ENCODE results near the gene ING2.

The ING2 gene

GRCh38 chr4:183533698-183534097, 28.8 kb downstream of the ING2 start:
- no peaks in the 10 kb centered on the region for H3K36me3 Mint-ChIP-seq (ENCODE audit: low read depth)
- no peak overlapping the region for H3K4me3 Mint-ChIP-seq
- no peaks in the 10 kb centered on the region for H3K9me3 Mint-ChIP-seq
- peaks cover 7% of the 10 kb centered on the region for H3K27me3 Mint-ChIP-seq (ENCODE audit: low read depth, poor library complexity)
- H3K4me1 Mint-ChIP-seq, result no peaks in the 10 kb centered on the region
- no peak for TF ChIP-seq CTCF (IDR thresholded peaks at IDR 0.05)
- no peak overlapping the region for H3K27ac Mint-ChIP-seq
- DNase-seq, result no peak

- Mint-ChIP-seq H3K36me3 (ENCODE audit: low read depth) (peaks cover 6% of the 10 kb centered on the region), H3K4me1 (peaks cover 23% of the 10 kb centered on the region), H3K4me3 (no peak overlapping the region), H3K27me3 (ENCODE audit: low read depth, poor library complexity) (peaks cover 8% of the 10 kb centered on the region), H3K9me3 (peaks cover 17% of the 10 kb centered on the region), H3K27ac (no peak overlapping the region)
- TF ChIP-seq CTCF (IDR thresholded peaks at IDR 0.05), result no peak
- peak; percentile 18 for DNase-seq
These were observed 35.7 kb downstream of the ING2 start for GRCh38 chr4:183540410-183541009.

GRCh38 chr4:183541010-183541751, 36.3 kb downstream of the ING2 start:
- H3K36me3 Mint-ChIP-seq (ENCODE audit: low read depth), result peaks cover 6% of the 10 kb centered on the region
- peaks cover 23% of the 10 kb centered on the region for H3K4me1 Mint-ChIP-seq
- H3K27ac Mint-ChIP-seq, result no peak overlapping the region
- H3K27me3 Mint-ChIP-seq (ENCODE audit: low read depth, poor library complexity), result peaks cover 11% of the 10 kb centered on the region
- H3K9me3 Mint-ChIP-seq, result peaks cover 17% of the 10 kb centered on the region
- DNase-seq, result no peak
- no peak overlapping the region for H3K4me3 Mint-ChIP-seq
- no peak for TF ChIP-seq CTCF (IDR thresholded peaks at IDR 0.05)

GRCh38 chr4:183541752-183542040, 36.8 kb downstream of the ING2 start:
- H3K4me1 Mint-ChIP-seq, result peaks cover 23% of the 10 kb centered on the region
- peaks cover 14% of the 10 kb centered on the region for H3K27me3 Mint-ChIP-seq (ENCODE audit: low read depth, poor library complexity)
- no peak overlapping the region for H3K27ac Mint-ChIP-seq
- peaks cover 6% of the 10 kb centered on the region for H3K36me3 Mint-ChIP-seq (ENCODE audit: low read depth)
- TF ChIP-seq CTCF (IDR thresholded peaks at IDR 0.05), result no peak
- H3K4me3 Mint-ChIP-seq, result no peak overlapping the region
- H3K9me3 Mint-ChIP-seq, result peaks cover 21% of the 10 kb centered on the region
- DNase-seq, result peak; percentile 33

GRCh38 chr4:183543435-183543834, 38.6 kb downstream of the ING2 start:
- peak overlapping the region; percentile 30 for H3K27ac Mint-ChIP-seq
- peaks cover 6% of the 10 kb centered on the region for H3K36me3 Mint-ChIP-seq (ENCODE audit: low read depth)
- H3K4me3 Mint-ChIP-seq, result no peak overlapping the region
- H3K4me1 Mint-ChIP-seq, result peaks cover 23% of the 10 kb centered on the region
- H3K9me3 Mint-ChIP-seq, result peaks cover 23% of the 10 kb centered on the region
- no peak for DNase-seq
- H3K27me3 Mint-ChIP-seq (ENCODE audit: low read depth, poor library complexity), result peaks cover 14% of the 10 kb centered on the region
- TF ChIP-seq CTCF (IDR thresholded peaks at IDR 0.05), result no peak

GRCh38 chr4:183544109-183544508, 39.3 kb downstream of the ING2 start:
- DNase-seq, result no peak
- Mint-ChIP-seq H3K36me3 (ENCODE audit: low read depth) (peaks cover 6% of the 10 kb centered on the region), H3K4me1 (peaks cover 23% of the 10 kb centered on the region), H3K9me3 (peaks cover 23% of the 10 kb centered on the region), H3K27me3 (ENCODE audit: low read depth, poor library complexity) (peaks cover 14% of the 10 kb centered on the region), H3K27ac (no peak overlapping the region), H3K4me3 (no peak overlapping the region)
- no peak for TF ChIP-seq CTCF (IDR thresholded peaks at IDR 0.05)
